Muscle of leg (tissue), 11 donors: Measurements from ENCODE around the gene PTTG1IP. TPM values are rescaled to one million over a fixed set of nuclear protein-coding genes. Genes with fewer than 3 reads are reported as not detected.
"Not testable (repeated sequence)": the region's sequence is repeated elsewhere in the genome, so short reads cannot be mapped to it uniquely, and the experiment has no call there.

ENCODE experiments used
- DNase-seq: peaks from one replicate; pipeline ENCODE4 v3.0.0; 2013
- H3K27ac ChIP-seq: one replicate; pipeline ENCODE4 v1.5.1; 2013; ENCODE audit warnings: mild to moderate bottlenecking, low read length, control low read depth
- H3K27me3 ChIP-seq: one replicate; pipeline ENCODE4 v1.6.1; 2013; ENCODE audit warnings: low read length; ENCODE audit not compliant: control insufficient read depth, insufficient read depth
- H3K36me3 ChIP-seq: one replicate; pipeline ENCODE4 v1.6.1; 2013; ENCODE audit warnings: low read length; ENCODE audit not compliant: control insufficient read depth, insufficient read depth
- H3K4me1 ChIP-seq: one replicate; pipeline ENCODE4 v1.6.1; 2013; ENCODE audit warnings: low read length; ENCODE audit not compliant: control insufficient read depth, insufficient read depth
- H3K4me3 ChIP-seq: one replicate; pipeline ENCODE4 v1.5.1; 2013; ENCODE audit warnings: low read length, control low read depth
- H3K9me3 ChIP-seq: replicated peaks from 2 replicates; pipeline ENCODE4 v1.6.1; 2013; ENCODE audit warnings: low read depth, low read length; ENCODE audit not compliant: control insufficient read depth
- WGBS: methylation state at CpG from one replicate; pipeline ENCODE4 v1.1.5; 2013; ENCODE audit warnings: missing lambda C conversion rate; ENCODE audit not compliant: insufficient coverage; 5-methylcytosine and 5-hydroxymethylcytosine counted together
- polyA plus RNA-seq, 8 donors: library from polyadenylated mRNA; unstranded; fragments of 120-200 nt; gene quantifications; one replicate each; pipeline versions ENCODE4 v1.2.1 to v1.2.3, GENCODE V29; 2013; ENCODE audit warnings: inconsistent platforms in 1 of 8, low replicate concordance in 1 of 8; ENCODE audit not compliant: insufficient read length in 8 of 8, insufficient read depth in 1 of 8
- total RNA-seq: library from RNA; stranded (reverse); fragments of 120-200 nt; gene quantifications from one replicate; pipeline ENCODE4 v1.2.4, GENCODE V29; 2013

The PTTG1IP gene
- total and polyA plus RNA-seq, 9 donors, result 126 to 149 (median 136) TPM

- DNase-seq, result no peak
- Histone ChIP-seq H3K9me3 (no peaks in the 10 kb centered on the region), H3K4me3 (no peak overlapping the region), H3K36me3 (no peaks in the 10 kb centered on the region), H3K27me3 (peaks cover 9% of the 10 kb centered on the region), H3K4me1 (peaks cover 13% of the 10 kb centered on the region), H3K27ac (peak overlapping the region; percentile 66)
- WGBS, result 60% methylated on average over 6 of the region's 6 CpGs
Measured at GRCh38 chr21:44881198-44881872, 7.8 kb upstream of the PTTG1IP start.

- Histone ChIP-seq H3K27ac (peak overlapping the region; percentile 66), H3K9me3 (no peaks in the 10 kb centered on the region), H3K27me3 (peaks cover 8% of the 10 kb centered on the region), H3K36me3 (no peaks in the 10 kb centered on the region), H3K4me3 (no peak overlapping the region), H3K4me1 (peaks cover 13% of the 10 kb centered on the region)
- DNase-seq, result peak; percentile 75
- 81% methylated on average over 2 of the region's 8 CpGs for WGBS
Measured at GRCh38 chr21:44880405-44881197, 7.1 kb upstream of the PTTG1IP start.

- peaks cover 21% of the 10 kb centered on the region for H3K4me1 ChIP-seq
- H3K4me3 ChIP-seq, DNase-seq, H3K9me3 ChIP-seq, H3K27ac ChIP-seq, H3K36me3 ChIP-seq: not testable (repeated sequence)
- 81% methylated on average over 4 of the region's 8 CpGs for WGBS
- peaks cover 14% of the 10 kb centered on the region for H3K27me3 ChIP-seq
Measured at GRCh38 chr21:44879238-44879637, 5.7 kb upstream of the PTTG1IP start.

- Histone ChIP-seq H3K27ac (no peak overlapping the region), H3K27me3 (peaks cover 14% of the 10 kb centered on the region), H3K4me3 (no peak overlapping the region), H3K9me3 (no peaks in the 10 kb centered on the region), H3K4me1 (peaks cover 23% of the 10 kb centered on the region), H3K36me3 (no peaks in the 10 kb centered on the region)
- 67% methylated on average over 8 of the region's 13 CpGs for WGBS
- peak; percentile 52 for DNase-seq
Measured at GRCh38 chr21:44878053-44878982, 4.8 kb upstream of the PTTG1IP start.

GRCh38 chr21:44876849-44877575 is 3.5 kb upstream of the PTTG1IP start:
- Histone ChIP-seq H3K4me3 (no peak overlapping the region), H3K27ac (no peak overlapping the region), H3K36me3 (no peaks in the 10 kb centered on the region), H3K27me3 (peaks cover 14% of the 10 kb centered on the region), H3K9me3 (no peaks in the 10 kb centered on the region), H3K4me1 (peaks cover 23% of the 10 kb centered on the region)
- 100% methylated on average over 1 of the region's 12 CpGs for WGBS
- no peak for DNase-seq

GRCh38 chr21:44875316-44875700 is 1.8 kb upstream of the PTTG1IP start:
- H3K27me3 ChIP-seq, result peaks cover 14% of the 10 kb centered on the region
- H3K4me1 ChIP-seq, result peaks cover 32% of the 10 kb centered on the region
- 25% methylated on average over 3 of the region's 6 CpGs for WGBS
- no peaks in the 10 kb centered on the region for H3K36me3 ChIP-seq
- H3K27ac ChIP-seq, result peak overlapping the region; percentile 92
- H3K4me3 ChIP-seq, result no peak overlapping the region
- H3K9me3 ChIP-seq, result no peaks in the 10 kb centered on the region
- peak; percentile 65 for DNase-seq

GRCh38 chr21:44874497-44875315 is 1.2 kb upstream of the PTTG1IP start:
- Histone ChIP-seq H3K27me3 (peaks cover 12% of the 10 kb centered on the region), H3K4me1 (peaks cover 38% of the 10 kb centered on the region), H3K36me3 (no peaks in the 10 kb centered on the region), H3K27ac (peak overlapping the region; percentile 92), H3K9me3 (no peaks in the 10 kb centered on the region), H3K4me3 (peak overlapping the region; percentile 46)
- 6% methylated on average over 37 of the region's 49 CpGs for WGBS
- peak; percentile 53 for DNase-seq

- Histone ChIP-seq H3K4me1 (peaks cover 42% of the 10 kb centered on the region), H3K27me3 (peaks cover 12% of the 10 kb centered on the region), H3K4me3 (peak overlapping the region; percentile 46), H3K36me3 (no peaks in the 10 kb centered on the region), H3K27ac (peak overlapping the region; percentile 92), H3K9me3 (no peaks in the 10 kb centered on the region)
- DNase-seq, result no peak
- WGBS, result 1% methylated on average over 11 of the region's 20 CpGs
Measured at GRCh38 chr21:44874240-44874496, 678 bp upstream of the PTTG1IP start.

- under 1% methylated on average over 65 of the region's 65 CpGs for WGBS
- no peaks in the 10 kb centered on the region for H3K36me3 ChIP-seq
- H3K27ac ChIP-seq, result peak overlapping the region; percentile 85
- DNase-seq, result peak; percentile 60
- H3K4me1 ChIP-seq, result peaks cover 48% of the 10 kb centered on the region
- H3K9me3 ChIP-seq, result no peaks in the 10 kb centered on the region
- peak overlapping the region; percentile 80 for H3K4me3 ChIP-seq
- peaks cover 12% of the 10 kb centered on the region for H3K27me3 ChIP-seq
Measured at GRCh38 chr21:44872649-44873355, 688 bp downstream of the PTTG1IP start.
